Measurements from ENCODE around the gene PROSER2.

- no peak for TF ChIP-seq EZH2 (IDR thresholded peaks at IDR 0.05; ENCODE audit: insufficient read depth, poor library complexity, severe bottlenecking)
- no peak for TF ChIP-seq EZH2phosphoT487 (IDR thresholded peaks at IDR 0.05; ENCODE audit: insufficient read depth, low read depth)
Observed at GRCh38 chr10:11908991-11909390, 85.8 kb downstream of the PROSER2 start.

Data from GM23248 (cell line).